BJ (cell line): ENCODE measurements around the gene KRTAP13-3. TPM values are rescaled to one million over a fixed set of nuclear protein-coding genes. Genes with fewer than 3 reads are reported as not detected.

Experiments
- CTCF ChIA-PET: fragments of 350-600 bp; formaldehyde crosslinking; extraction: SDS; loops from one replicate; lab custom pipeline; 2021; ENCODE audit warnings: antibody characterized with exemption, inconsistent platforms; lab: Yijun Ruan, JAX
- POLR2A ChIA-PET: fragments of 300-600 bp; sonication (Branson Sonifier 250); formaldehyde crosslinking; extraction: SDS; loops from one replicate; lab custom pipeline; 2021; ENCODE audit warnings: antibody characterized with exemption; lab: Charles Lee
- DNase-seq: peaks from one replicate; pipeline ENCODE4 v3.0.0-alpha.2; 2011; ENCODE audit warnings: low read depth
- H3K27me3 ChIP-seq: 2 replicates; pipeline ENCODE4 v1.6.0; 2011; ENCODE audit warnings: low read length; ENCODE audit not compliant: control insufficient read depth, insufficient read depth
- H3K36me3 ChIP-seq: 2 replicates; pipeline ENCODE4 v1.5.1; 2011; ENCODE audit warnings: low read length; ENCODE audit not compliant: control insufficient read depth, insufficient read depth
- H3K4me3 ChIP-seq: 2 replicates; pipeline ENCODE4 v1.5.1; 2011; ENCODE audit warnings: low read depth, mild to moderate bottlenecking, control low read depth, low read length
- CTCF ChIP-seq: IDR thresholded peaks from 2 replicates; pipeline ENCODE4 v1.5.1; 2011; ENCODE audit warnings: low read depth, mild to moderate bottlenecking, control low read depth, inconsistent platforms, low read length, moderate library complexity; ENCODE audit not compliant: insufficient read depth
- polyA plus RNA-seq: library from polyadenylated mRNA; depleted of rRNA; stranded (reverse); fragments of >200 nt; gene quantifications from 2 replicates; pipeline ENCODE4 v1.2.3, GENCODE V29; 2011

Gene KRTAP13-3
- polyA plus RNA-seq, 1 experiment: not detected

- DNase-seq: no peak
- POLR2A ChIA-PET: no interaction called here
- no peaks in the 10 kb centered on the region for H3K27me3 ChIP-seq
- TF ChIP-seq CTCF: no peak
- H3K36me3 ChIP-seq: no peaks in the 10 kb centered on the region
- CTCF ChIA-PET: no interaction called here
- no peak within 1 kb of the TSS for H3K4me3 ChIP-seq
These were observed 4.5 kb upstream of the KRTAP13-3 start, which contains the start of gene KRTAP13-4 for GRCh38 chr21:30430170-30430655. Gene KRTAP13-4 (plus strand): TSS chr21:30430220. CDS start chr21:30430276, 56 bp downstream.

GRCh38 chr21:30426731-30427130 is 1.0 kb upstream of the KRTAP13-3 start:
- ChIA-PET POLR2A (no interaction called here), CTCF (no interaction called here)

GRCh38 chr21:30415993-30416392 is 9.7 kb downstream of the KRTAP13-3 start:
- Histone ChIP-seq H3K4me3 (no peak overlapping the region), H3K27me3 (no peaks in the 10 kb centered on the region), H3K36me3 (no peaks in the 10 kb centered on the region)
- DNase-seq: no peak
- POLR2A ChIA-PET: no interaction called here
- no peak for TF ChIP-seq CTCF
- CTCF ChIA-PET: no interaction called here

More at GRCh38 chr21:30426731-30427130, 1.0 kb upstream of the KRTAP13-3 start:
- no peaks in the 10 kb centered on the region for H3K27me3 ChIP-seq
- DNase-seq: no peak
- no peaks in the 10 kb centered on the region for H3K36me3 ChIP-seq
- H3K4me3 ChIP-seq: no peak overlapping the region
- TF ChIP-seq CTCF: no peak

- H3K4me3 ChIP-seq: no peak overlapping the region
- ChIA-PET CTCF (no interaction called here), POLR2A (no interaction called here)
- no peak for TF ChIP-seq CTCF
- H3K27me3 ChIP-seq: no peaks in the 10 kb centered on the region
- no peaks in the 10 kb centered on the region for H3K36me3 ChIP-seq
- DNase-seq: no peak
These were observed 16.8 kb downstream of the KRTAP13-3 start for GRCh38 chr21:30408782-30409494.

GRCh38 chr21:30395731-30396130 is 30.0 kb downstream of the KRTAP13-3 start, which contains the start of gene KRTAP13-1:
Gene KRTAP13-1 (plus strand): TSS chr21:30396031. CDS start chr21:30396087, 56 bp downstream.
- H3K27me3 ChIP-seq: no peaks in the 10 kb centered on the region
- H3K36me3 ChIP-seq: no peaks in the 10 kb centered on the region
- CTCF ChIA-PET: no interaction called here
- POLR2A ChIA-PET: no interaction called here
- TF ChIP-seq CTCF: no peak
- H3K4me3 ChIP-seq: no peak within 1 kb of the TSS
- no peak for DNase-seq
